ENCODE measurements around the gene SHROOM1.

Gene SHROOM1

DNA sequence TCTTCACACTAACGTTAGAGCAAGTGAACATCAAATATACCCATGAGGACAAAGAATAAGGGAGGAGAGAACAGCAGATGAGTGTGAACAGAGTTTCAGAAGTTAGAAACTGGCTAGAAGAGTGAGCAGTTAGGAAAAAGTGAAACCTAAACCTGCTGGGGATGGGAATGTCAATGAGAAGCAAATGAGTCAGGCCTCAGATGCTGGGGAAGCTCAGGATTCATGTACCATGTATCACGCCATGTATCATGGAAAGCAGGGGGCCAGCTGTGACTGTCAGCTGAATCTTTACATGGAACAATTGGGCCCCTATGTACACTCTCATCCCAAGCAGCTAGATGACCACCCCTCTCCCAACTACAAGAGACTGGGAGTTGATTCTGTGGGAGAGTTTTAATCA lies 19.6 kb upstream of the SHROOM1 start:
- no peak for DNase-seq (ENCODE audit: low read depth in 2 of 2)

DNA sequence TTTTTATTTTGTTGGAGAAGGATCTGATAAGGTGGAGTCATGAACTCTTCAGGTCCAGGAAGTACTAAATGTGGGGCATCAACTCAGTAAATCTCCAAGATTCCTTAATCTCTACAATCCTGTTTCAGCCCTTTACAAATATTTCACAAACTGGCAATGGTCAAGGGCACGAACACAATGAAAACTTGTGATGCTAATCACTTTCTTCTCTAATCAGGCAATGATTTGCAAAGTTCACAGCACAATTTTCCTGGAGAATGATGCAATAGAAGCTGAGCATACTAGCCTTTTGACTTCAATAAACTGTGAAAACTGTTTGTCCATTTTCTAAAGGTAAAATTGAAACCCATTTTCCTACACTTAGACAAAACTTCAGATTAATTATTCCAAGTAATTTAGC lies 18.9 kb upstream of the SHROOM1 start:
- DNase-seq (ENCODE audit: low read depth in 2 of 2): no peak

DNA sequence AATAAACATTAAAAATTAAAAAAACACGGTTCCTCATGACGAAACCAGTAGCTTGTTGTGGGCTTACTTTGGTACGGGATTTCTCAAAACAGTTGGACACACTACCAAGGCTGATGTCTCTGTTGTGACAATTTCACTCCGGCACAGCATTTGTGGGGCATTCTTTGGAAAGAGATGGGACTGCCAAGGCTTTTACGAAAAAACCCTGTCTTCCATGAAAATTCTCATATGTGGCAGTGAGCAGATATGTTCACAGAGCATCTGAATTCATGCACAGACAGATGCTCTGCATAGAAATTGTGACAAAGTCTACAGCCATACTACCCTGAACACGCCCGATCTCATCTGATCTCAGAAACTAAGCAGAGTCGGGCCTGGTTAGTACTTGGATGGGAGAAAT lies 17.8 kb upstream of the SHROOM1 start:
- no peak for DNase-seq (ENCODE audit: low read depth in 2 of 2)

DNA sequence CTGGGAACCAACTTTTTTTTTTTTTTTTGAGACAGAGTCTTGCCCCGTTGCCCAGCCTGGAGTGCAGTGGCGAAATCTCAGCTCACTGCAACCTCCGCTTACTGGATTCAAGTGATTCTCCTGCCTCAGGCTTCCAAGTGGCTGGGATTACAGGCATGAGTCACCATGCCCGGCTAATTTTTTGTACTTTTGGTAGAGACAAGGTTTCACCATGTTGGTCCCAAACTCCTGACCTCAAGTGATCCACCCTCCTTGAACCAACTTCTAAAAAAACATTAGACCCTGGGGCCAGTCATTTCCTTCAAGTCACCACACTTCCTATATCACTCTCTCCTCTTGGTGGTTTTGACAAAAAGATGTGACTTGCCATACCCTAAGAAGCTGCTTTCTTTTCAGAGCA lies 10.9 kb upstream of the SHROOM1 start:
- DNase-seq (ENCODE audit: low read depth in 2 of 2): no peak

DNA sequence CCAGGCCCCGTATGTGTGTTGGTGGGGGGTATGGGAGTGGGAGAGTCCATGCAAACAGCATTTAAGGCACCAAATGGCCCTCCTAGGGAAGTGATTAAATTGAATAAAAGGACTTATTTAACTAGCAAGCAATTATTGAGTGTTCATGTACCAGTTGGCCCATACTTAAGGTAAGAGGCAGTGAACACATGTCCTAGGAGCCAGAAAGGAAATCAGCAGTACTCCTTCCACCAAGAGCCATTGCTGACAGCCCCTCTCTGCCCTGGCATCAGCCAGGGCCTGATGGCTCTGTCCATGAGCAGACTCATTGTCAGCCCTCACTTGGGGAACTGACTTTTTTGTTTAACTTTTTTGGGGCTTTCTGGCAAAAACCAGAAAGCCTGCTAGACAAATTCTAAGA lies 10.4 kb upstream of the SHROOM1 start:
- no peak for DNase-seq (ENCODE audit: low read depth in 2 of 2)

DNA sequence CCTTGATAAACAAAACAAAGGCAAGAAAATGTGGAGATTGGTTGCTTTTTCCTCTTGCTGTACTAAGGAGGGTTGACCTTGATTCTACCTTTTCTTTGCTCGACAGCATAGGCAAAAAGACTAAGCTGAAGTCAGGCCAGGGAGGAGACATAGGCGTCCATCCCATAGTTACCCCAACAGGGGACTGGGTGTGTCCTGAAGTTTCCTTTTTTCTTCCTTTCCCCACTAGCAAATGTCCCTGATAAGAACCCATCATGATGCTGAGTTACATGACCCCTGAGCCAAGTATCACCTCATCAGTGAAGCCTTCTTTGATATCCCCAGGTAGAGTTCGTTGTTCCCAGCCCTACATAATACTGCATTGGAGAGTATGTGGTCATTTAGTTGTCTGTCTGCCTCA lies 9.9 kb upstream of the SHROOM1 start:
- no peak for DNase-seq (ENCODE audit: low read depth in 2 of 2)

DNA sequence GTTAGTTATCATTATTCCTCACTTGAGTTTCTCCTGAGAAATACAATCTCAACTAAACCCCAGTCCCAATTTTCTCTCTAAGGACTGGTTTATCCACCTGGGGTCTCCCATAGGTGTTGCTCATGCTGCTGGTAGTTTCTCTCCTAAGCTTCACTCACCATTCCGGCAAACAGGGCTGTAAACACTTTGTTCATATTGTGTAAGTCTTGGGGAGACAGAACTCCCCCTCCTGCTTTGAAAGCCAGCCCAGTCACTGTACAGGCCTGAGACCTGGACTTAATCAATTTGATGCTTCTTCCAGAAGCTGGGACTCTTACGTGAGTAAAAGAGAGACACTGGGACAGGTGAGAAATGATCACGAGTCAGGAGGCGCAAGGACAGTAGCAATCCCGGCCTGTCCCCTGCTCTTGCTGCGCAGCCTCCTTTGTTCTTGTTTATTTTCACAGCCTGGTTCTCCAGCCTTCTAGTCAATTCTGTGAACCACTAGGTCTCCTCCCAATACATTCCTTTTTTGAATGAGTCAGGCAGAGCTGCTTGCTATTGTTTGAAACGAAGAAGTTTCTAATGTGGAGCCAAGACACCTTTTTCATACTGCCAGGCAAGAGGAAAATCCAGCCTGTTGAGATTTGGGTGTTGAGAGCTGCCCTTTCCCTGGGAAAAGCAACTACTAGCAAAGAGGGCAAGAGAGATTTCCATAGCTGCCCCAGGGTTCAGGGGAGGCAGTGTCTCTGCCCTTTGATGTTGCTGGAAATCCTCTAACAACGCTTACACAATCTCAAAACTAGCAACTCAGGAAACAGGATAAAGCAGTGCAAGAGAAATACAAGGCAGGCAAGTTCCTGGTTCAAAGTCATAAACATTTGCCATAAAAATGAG lies 9.2 kb upstream of the SHROOM1 start:
- DNase-seq (ENCODE audit: low read depth in 2 of 2): no peak

DNA sequence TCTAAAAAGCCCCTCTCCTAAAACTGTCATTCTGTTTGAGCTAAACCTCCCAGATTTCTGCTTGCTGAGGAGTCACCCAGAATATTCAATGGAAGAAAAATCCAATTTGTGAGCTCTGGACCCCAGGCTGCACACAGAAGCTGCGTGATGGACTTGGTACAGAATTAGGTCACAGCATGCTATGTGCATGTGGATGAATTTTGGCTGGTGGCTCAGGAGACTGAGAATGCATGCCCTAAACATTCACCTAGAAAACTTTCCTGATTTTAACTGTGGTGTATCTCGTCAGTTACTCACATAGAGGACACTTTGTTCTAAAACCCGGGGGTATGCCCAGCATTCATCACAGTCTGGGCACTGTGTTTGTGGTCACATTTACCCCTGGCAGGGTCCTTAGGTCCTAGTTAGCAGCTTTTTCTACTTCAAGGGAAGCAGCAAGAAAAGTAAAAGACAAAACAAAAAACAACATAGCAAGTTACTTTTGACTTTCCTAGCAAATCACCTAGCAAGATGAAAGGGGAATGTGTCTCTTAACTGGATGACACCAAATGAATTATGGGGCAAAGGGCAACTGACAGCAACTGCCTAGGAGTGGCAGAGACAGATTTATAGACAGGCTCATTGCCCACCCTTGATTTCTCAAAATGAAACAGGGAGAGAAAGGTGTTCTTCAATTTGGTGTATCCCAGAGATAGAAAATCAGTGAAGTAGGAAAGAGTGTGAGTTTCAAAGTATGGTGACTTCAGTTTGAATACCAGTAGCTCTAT lies 8.3 kb upstream of the SHROOM1 start:
- DNase-seq (ENCODE audit: low read depth in 2 of 2): no peak

DNA sequence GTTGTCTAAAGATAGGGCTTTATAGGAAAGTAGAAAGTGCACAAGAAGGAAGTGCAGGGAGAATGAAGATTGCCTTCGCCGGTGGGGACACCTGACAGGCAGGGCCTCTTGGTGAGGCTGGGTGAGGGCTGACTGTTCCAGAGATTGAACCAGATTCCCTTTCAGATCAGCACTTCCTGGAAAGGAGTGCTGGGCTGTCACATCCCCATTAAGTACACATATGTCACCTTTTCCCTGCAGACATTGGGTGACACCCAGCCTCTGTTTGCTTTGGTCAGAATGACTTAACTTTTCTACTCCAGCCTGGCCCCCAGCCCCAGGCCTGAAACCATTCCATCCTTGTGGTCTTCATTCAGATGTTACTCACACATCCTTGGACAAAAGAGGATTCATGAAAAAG lies 7.4 kb upstream of the SHROOM1 start:
- no peak for DNase-seq (ENCODE audit: low read depth in 2 of 2)

DNA sequence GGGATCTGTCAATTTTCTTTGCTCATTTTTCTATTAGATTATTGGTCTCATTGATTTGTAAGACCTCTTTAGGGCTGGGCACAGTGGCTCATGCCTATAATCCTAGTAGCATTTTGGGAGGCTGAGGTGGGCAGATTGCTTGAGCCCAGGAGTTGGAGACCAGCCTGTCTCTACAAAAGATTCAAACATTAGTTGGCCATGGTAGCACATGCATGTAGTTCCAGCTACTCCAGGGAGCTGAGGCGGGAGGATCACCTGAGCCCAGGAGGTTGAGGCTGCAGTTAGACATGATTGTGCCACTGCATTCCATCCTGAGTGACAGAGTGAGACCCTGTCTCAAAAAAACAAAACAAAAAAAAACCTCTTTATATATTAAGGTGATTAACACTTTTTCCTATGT lies 6.4 kb upstream of the SHROOM1 start:
- DNase-seq (ENCODE audit: low read depth in 2 of 2): no peak

DNA sequence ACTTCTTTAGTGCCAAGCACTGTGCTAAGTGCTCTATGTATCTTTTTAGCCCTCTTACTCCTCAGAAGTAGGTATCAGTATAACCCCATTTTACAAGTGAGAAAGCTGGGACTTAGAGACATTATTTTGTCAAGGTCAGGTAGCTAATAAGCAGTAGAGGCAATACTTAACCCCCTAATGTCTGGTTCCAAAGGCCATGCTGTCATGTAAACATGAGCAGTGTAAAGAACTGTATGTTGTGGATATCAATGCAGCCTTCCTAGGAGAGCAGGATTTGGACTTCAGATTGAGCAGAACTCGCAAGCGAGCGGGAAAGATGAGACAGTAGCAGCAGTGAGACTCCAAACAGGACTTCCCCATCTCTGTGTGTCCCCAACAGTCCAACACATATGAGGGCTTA lies 3.6 kb upstream of the SHROOM1 start:
- DNase-seq (ENCODE audit: low read depth in 2 of 2): no peak

DNA sequence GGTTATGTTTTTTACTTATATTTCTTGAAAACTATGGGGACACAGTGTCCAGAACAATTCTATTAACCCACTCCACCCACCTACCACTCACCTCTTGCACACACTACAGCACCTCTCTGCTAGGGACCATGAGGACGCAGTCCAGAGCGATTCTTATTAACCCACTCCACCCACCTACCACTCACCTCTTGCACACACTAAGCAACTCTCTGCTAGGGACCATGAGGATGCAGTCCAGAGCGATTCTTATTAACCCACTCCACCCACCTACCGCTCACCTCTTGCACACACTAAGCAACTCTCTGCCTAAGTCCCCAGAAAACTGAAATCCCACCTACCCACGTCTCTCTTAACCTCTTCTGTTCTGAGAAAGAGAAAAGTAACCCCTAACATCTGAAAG lies 2.2 kb upstream of the SHROOM1 start:
- no peak for DNase-seq (ENCODE audit: low read depth in 2 of 2)

DNA sequence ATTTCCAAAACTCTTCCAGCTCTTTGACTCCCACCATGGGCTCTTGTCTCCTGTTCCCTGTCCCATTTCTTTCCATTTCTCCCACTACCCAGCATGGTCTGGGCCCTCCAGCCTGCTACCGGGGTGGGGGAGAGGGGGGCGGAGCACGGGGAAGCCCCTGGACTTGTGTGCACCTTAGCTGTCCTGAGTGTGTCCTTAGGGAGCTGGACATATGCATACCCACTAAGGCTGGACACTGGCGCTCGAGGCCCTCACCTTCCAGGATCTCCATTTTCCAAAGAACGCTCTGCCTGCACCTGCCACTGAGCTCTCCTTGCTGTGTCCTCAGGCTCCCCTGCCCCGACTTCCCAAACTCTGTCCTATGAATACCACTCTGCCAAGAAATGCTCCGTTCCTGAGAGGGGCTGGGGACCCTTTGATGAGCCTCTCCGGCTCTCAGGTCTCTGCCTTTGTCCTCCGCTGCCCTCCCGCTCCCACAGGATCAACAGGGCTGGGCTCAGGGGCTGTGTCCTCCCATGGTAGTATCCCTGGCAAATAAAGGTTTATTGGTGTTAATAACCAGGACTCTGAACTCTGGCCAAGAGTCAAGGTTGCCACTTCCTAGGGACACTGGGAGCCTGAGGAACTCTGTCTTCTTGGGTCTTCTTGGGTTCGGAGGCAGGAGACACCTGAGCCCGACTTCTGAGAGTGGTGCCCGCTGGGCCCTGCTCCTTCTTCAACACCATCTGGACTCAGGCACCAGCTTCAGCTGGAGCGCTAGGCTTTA lies 831 bp upstream of the SHROOM1 start:
- DNase-seq (ENCODE audit: low read depth in 2 of 2): no peak

DNA sequence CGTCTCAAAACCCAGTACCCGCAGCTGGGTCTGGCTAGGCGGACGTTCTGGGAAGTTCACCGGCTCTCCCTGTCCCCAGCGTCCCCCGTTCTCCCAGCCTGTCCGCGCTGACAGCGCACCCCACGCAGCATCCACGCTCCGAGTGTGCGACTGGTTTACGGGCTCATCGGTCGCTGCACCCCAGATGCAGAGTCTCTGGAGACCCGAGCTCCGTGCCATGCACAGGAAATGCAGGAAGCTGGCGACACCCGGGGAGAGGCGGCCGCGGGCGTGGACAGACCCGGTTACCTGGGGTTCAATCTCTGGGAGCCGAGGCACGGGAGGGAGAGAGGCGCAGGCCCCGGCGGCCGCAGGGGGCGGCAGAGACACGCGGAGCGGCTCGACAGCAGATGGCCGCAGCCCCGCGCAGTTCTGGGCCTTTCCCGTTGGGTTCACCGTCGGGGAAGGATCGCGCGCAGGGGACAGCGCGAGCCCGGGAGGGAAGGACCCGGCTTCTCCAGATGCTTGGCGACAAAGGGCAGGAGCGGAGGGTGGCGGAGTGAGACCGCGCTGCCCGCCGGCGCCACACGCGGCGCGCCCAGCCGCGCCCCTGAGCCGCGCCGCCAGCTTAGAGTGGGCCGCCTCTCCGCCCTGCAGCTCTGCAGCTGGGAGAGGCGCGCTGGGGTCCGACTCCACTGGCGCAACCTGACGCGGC lies 558 bp downstream of the SHROOM1 start:
- peak; percentile 52 to 65 for DNase-seq (ENCODE audit: low read depth in 2 of 2)

DNA sequence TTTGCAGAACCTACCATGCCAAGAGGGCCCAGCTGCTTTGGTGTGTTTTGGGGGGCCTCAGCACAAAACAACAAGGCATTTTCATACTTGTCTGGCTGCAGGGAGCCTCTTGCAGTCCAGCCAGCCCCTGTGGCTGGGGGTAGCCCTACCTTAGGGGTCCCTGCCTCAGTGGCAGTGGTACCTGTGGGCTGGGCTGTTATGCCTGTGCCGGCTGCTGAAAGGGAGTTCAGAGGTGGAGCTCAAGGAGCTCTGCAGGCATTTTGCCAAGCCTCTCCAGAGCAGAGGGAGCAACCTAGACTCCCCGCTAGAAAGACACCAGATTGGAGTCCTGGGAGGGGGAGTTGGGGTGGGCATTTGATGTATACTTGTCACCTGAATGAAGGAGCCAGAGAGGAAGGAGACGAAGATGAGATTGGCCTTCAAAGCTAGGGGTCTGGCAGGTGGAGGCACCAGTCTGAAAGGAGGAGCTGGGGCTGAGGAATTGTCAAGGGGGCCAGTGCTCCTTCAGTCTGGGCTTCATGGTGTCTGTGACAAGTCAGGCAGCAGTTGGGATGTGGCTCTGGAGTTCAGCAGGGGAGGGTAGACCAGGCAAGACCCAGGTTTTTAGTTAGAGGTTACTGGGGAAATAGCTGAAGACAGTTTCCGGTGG lies 1.5 kb downstream of the SHROOM1 start:
- no peak for DNase-seq (ENCODE audit: low read depth in 2 of 2)

DNA sequence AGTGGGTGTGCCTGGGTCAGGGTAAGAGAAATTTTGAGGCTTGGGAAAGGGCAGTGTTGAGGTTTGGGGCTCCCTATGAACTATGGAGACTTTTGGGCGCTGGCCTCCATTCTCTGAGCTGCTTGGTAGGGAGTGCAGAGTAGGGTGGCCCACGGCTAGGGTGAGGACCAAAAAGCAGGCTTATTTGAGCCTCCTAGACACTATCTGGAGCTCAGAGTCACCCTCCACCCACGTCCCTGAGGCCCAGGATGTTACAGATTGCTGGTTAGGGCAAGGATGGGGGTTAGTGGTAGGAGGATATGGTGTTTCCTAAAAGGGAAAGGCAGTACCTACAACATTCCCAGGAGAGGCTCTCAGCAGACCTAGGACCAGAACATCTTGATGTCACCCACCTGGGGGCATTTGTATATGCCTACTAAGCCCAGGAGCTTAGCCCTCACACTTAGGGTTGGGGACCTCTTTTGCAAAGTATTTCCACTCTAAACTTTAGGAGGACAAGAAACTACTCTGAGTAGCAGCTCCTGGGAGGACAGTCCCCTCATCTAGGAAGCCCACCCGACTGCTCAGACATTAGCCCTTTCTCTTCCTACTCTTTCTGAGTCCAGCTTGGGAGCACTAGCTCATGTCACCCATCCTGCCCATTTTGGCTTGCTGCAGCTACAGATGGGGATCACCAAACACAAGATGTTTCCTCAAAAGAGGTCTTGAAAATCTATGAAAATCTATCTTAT lies 2.3 kb downstream of the SHROOM1 start:
- no peak for DNase-seq (ENCODE audit: low read depth in 2 of 2)

DNA sequence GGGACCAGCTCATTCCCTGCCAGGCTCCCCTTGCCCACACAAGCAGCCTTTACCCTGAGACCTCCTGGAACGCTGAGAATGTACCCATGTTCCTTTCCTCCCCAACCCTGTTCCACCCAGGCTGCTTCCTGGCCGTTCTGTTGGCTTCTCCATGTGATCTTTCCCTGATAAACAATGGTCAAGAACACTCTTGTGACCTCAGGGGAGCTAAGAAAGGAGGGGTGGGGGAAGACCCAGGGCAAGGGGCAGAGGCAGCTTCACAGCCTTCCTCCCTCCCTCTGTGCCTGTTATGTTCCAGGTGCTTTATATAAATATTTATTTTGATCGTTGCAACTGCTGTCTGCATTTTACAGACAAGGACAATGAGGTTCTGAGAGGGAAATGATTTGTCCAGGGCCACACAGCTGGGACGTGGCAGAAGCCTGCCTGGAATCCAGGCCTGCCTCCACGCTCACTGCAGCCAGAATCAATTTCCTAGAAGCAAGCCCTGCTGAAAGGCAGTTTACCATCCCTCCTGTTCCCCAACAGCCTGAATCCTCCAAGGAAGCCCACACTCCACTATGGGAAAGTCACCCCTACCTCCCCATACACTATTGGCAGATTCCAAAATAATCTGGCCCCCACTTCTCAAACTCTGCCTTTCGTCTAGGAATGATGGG lies 3.9 kb downstream of the SHROOM1 start:
- no peak for DNase-seq (ENCODE audit: low read depth in 2 of 2)

DNA sequence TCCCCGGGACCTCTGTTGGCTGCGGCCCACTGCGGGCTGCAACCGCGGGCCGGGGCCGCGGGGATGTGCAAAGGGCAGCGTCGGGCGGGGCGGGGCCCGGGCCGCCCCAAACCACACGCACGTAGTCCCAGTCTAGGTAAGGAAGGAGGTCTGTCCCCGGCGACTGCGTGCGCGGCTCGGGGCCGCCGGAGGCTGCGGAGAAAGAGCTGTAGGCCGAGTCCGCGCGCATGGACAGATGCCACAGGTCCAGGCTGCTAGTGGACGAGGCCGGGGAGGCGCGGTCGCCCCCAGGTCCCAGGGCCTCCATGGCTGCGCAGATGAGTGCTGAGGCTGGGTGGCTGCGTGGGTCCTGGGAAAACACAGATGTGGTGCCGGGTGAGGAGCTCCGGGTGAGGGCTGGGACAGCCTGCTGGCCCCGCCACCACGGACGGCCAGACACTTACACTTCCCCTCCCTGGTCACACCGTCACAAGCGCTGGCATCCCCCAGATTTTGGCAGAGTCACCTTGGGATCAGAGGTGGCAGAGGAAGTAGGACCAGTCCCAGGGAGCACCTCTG lies 4.5 kb downstream of the SHROOM1 start:
- DNase-seq (ENCODE audit: low read depth in 2 of 2): no peak

DNA sequence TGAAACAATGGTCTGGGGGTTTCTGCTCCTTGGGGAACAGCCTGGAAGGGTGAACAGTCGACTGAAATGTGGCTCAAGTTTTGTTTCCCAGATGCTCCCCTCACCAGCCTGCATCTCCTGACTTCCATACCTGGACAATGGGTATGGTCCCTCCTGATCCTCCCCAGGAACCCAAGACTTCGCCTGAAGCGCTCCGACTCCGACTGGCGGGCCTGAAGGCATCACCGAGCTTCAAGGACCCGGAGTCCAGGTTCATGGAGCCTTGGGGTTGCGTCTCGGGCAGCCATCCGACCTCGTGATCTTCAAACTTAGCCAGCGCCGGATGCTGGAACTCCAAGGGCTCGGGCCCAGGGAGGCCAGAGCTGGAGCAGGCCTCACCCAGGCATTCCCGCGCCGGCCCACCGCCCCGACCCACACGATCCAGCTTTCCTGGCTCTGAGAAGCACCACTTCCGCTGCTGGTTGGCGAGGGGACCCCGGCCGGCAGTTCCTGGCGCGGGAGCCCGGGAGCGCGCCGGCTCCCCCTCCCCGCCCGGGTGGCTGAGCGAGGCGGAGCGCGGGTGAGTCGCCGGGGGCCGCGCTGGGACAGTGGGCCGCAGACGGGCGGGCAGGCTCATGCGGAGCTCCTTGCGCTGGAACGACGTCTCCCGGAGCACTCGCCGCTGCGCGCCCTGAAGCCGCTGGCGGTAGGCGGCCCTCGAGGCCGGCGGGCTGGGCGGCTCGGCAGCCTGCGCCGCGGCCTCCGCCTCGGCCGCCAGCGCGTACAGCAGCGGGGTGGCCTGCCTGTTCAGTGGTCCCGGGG lies 5.2 kb downstream of the SHROOM1 start:
- DNase-seq (ENCODE audit: low read depth in 2 of 2): no peak
